Transverse colon (tissue), 4 donors: ENCODE data around the gene SLC17A7. TPM values are rescaled to one million over a fixed set of nuclear protein-coding genes. Genes with fewer than 3 reads are reported as not detected.
A peak's percentile ranks its signal among the peaks of the same experiment; 100 is the strongest.
"Not testable (repeated sequence)": the region's sequence is repeated elsewhere in the genome, so short reads cannot be mapped to it uniquely, and the experiment has no call there.

ENCODE experiments used
- DNase-seq: peaks from one replicate; pipeline ENCODE4 v3.0.0-alpha.2; 2019
- H3K27ac ChIP-seq, 4 donors: fragments of 200-600 bp; sonication (generic); 2 replicates each; pipeline ENCODE4 v1.5.1; 2016 to 2018; ENCODE audit warnings: inconsistent platforms in 4 of 4
- H3K27me3 ChIP-seq: fragments of 200-600 bp; sonication (generic); 2 replicates; pipeline ENCODE4 v1.5.1; 2017; ENCODE audit warnings: inconsistent platforms
- H3K36me3 ChIP-seq, 4 donors: fragments of 200-600 bp; sonication (generic); 2 replicates each; pipeline ENCODE4 v1.5.1; 2017 to 2019; ENCODE audit warnings: inconsistent platforms in 4 of 4
- H3K4me1 ChIP-seq, 4 donors: fragments of 200-600 bp; sonication (generic); 2 replicates each; pipeline ENCODE4 v1.5.1; 2017 to 2020; ENCODE audit warnings: inconsistent platforms in 4 of 4
- H3K4me3 ChIP-seq, 4 donors: fragments of 200-600 bp; sonication (generic); 1 replicate in 1 of 4; 2 replicates in 3 of 4; pipeline versions ENCODE4 v1.5.1 to v1.6.1; 2017 to 2019; ENCODE audit warnings: inconsistent platforms in 4 of 4
- H3K9me3 ChIP-seq, 2 donors: fragments of 200-600 bp; sonication (generic); 2 replicates each; pipeline ENCODE4 v1.5.1; 2017 to 2019; ENCODE audit warnings: inconsistent platforms in 2 of 2
- EP300 ChIP-seq: sonication (generic); formaldehyde crosslinking; IDR thresholded peaks from one replicate; pipeline ENCODE4 v1.6.1; 2017; ENCODE audit warnings: antibody characterized with exemption, low read depth
- POLR2A ChIP-seq: fragments of 450-650 bp; IDR thresholded peaks from one replicate; pipeline ENCODE4 v1.6.1; 2016; ENCODE audit warnings: antibody characterized with exemption, mild to moderate bottlenecking, moderate library complexity
- POLR2AphosphoS5 ChIP-seq, 3 donors: sonication (generic); formaldehyde crosslinking; IDR thresholded peaks; one replicate each; pipeline ENCODE4 v1.6.1; 2016; ENCODE audit warnings: antibody characterized with exemption in 3 of 3
- WGBS, 2 donors: methylation state at CpG; one replicate each; pipeline ENCODE4 v1.1.5; 2018; ENCODE audit warnings: low coverage in 1 of 2; 5-methylcytosine and 5-hydroxymethylcytosine counted together
- in situ Hi-C, 4 donors: fragments of 200-750 bp; cut with MboI; loops; one replicate each; pipeline versions ENCODE4 v1.15.0 to v1.15.1; 2017; ENCODE audit warnings: low sequenced_read_pairs in 3 of 4, low pct_ligation_motif_present in 1 of 4, low pct_unique_long_range_greater_than_20kb in 1 of 4
- intact Hi-C: fragments of 100-400 bp; cut with DNase I; formaldehyde crosslinking; loops from one replicate; pipeline ENCODE4 v1.15.1; 2023; ENCODE audit warnings: low total_unique reads
- total RNA-seq, 4 donors: library from RNA; depleted of rRNA; stranded (reverse); fragments of >200 nt; gene quantifications; one replicate each; pipeline ENCODE4 v1.1.0, GENCODE V29; 2016
- TF ChIP-seq, protein P1 (sequence below), 5 experiments: fragments of 200-600 bp in 3 of 5; fragments of 450-650 bp in 2 of 5; sonication (generic) in 3 of 5; IDR thresholded peaks; 1 replicate in 2 of 5; 2 replicates in 3 of 5; pipeline ENCODE4 v1.5.1; 2016 to 2017; ENCODE audit warnings: antibody characterized with exemption in 5 of 5, inconsistent platforms in 3 of 5, mild to moderate bottlenecking in 2 of 5, moderate library complexity in 1 of 5

Gene SLC17A7
- total RNA-seq, 4 donors from 2014 or later: 0.55 to 1.1 TPM; not detected in 2

GRCh38 chr19:49447485-49448431 is 6.4 kb upstream of the SLC17A7 start:
- no peak for DNase-seq
- no peaks in the 10 kb centered on the region for H3K9me3 ChIP-seq
- H3K4me1 ChIP-seq: peaks cover 4 to 35% (median 9%) of the 10 kb centered on the region in 4 donors
- TF ChIP-seq POLR2AphosphoS5 (IDR thresholded peaks at IDR 0.05): no peak
- TF ChIP-seq, protein P1, sequence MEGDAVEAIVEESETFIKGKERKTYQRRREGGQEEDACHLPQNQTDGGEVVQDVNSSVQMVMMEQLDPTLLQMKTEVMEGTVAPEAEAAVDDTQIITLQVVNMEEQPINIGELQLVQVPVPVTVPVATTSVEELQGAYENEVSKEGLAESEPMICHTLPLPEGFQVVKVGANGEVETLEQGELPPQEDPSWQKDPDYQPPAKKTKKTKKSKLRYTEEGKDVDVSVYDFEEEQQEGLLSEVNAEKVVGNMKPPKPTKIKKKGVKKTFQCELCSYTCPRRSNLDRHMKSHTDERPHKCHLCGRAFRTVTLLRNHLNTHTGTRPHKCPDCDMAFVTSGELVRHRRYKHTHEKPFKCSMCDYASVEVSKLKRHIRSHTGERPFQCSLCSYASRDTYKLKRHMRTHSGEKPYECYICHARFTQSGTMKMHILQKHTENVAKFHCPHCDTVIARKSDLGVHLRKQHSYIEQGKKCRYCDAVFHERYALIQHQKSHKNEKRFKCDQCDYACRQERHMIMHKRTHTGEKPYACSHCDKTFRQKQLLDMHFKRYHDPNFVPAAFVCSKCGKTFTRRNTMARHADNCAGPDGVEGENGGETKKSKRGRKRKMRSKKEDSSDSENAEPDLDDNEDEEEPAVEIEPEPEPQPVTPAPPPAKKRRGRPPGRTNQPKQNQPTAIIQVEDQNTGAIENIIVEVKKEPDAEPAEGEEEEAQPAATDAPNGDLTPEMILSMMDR (IDR thresholded peaks at IDR 0.05): no peak
- TF ChIP-seq EP300: no peak
- no peak for TF ChIP-seq POLR2A
- no peak overlapping the region for H3K4me3 ChIP-seq
- no peak overlapping the region for H3K27ac ChIP-seq
- intact Hi-C loops (loop anchor here (10.0 kb wide), 1 partner anchor 223 kb away; no protein-coding TSS in a partner anchor), in situ Hi-C loops (loop anchor here in 1 of 4 donors (10.0 kb wide), 1 partner anchor 53 kb away; no protein-coding TSS in a partner anchor)
- peaks cover 0 to 13% (median 2%) of the 10 kb centered on the region in 4 donors for H3K36me3 ChIP-seq
- 67 to 80% methylated on average over 3 to 31 of the region's 32 CpGs for WGBS, 2 donors
- H3K27me3 ChIP-seq: peaks cover under 1% of the 10 kb centered on the region

GRCh38 chr19:49445997-49446396 is 4.7 kb upstream of the SLC17A7 start:
- Histone ChIP-seq H3K4me1 (peaks cover 4 to 41% (median 12%) of the 10 kb centered on the region in 4 donors), H3K27me3 (peaks cover 18% of the 10 kb centered on the region), H3K4me3 (no peak overlapping the region), H3K36me3 (peaks cover 0 to 13% (median 2%) of the 10 kb centered on the region in 4 donors), H3K9me3 (no peaks in the 10 kb centered on the region), H3K27ac (no peak overlapping the region)
- 33 to 58% methylated on average over 1 to 3 of the region's 3 CpGs for WGBS, 2 donors
- in situ Hi-C loops (loop anchor here in 1 of 4 donors (10.0 kb wide), 1 partner anchor 51 kb away; no protein-coding TSS in a partner anchor), intact Hi-C loops (loop anchor here (10.0 kb wide), 1 partner anchor 221 kb away; no protein-coding TSS in a partner anchor)
- TF ChIP-seq, protein P1 (IDR thresholded peaks at IDR 0.05): no peak
- no peak for TF ChIP-seq POLR2A
- TF ChIP-seq POLR2AphosphoS5 (IDR thresholded peaks at IDR 0.05): no peak
- no peak for TF ChIP-seq EP300
- DNase-seq: no peak

DNA sequence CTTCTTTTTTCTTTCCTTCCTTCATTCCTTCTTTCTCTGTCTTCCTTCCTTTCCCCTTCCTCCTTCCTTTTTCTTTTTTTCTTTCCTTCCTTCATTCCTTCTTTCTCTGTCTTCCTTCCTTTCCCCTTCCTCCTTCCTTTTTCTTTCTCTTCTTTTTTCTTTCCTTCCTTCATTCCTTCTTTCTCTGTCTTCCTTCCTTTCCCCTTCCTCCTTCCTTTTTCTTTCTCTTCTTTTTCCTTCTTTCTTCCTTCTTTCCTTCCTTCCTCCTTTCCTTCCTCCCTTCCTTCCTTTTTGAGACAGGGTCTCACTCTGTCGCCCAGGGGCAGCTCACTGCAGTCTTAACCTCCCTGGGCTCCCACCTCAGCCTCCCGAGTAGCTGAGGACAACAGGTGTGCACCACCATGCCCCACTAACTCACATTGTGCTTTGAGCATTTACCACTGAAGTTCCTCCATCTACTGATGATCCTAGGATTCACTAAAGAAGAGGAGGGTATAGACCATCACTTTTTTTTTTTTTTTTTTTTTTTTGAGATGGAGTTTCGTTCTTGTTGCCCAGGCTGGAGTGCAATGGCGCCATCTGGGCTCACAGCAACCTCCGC is 2.9 kb upstream of the SLC17A7 start:
- H3K4me1 ChIP-seq: peaks cover 0 to 32% (median 4%) of the 10 kb centered on the region in 4 donors
- not testable (repeated sequence) for H3K36me3 ChIP-seq, DNase-seq, H3K9me3 ChIP-seq
- peak overlapping the region in 1 of 4 donors; percentile 64 for H3K4me3 ChIP-seq
- in situ Hi-C loops (loop anchor here in 2 of 4 donors (5.0 to 10.0 kb wide), 2 partner anchors 49 to 52 kb away; no protein-coding TSS in a partner anchor), intact Hi-C loops (loop anchor here (5.0 to 10.0 kb wide), 2 partner anchors 52 to 219 kb away; no protein-coding TSS in a partner anchor)
- H3K27me3 ChIP-seq: peaks cover 36% of the 10 kb centered on the region
- 47% methylated on average over 5 of the region's 5 CpGs; no CpG with 5 or more reads in 1 of the 2 donors for WGBS, 2 donors
- peak overlapping the region in 2 of 4 donors; percentile 76 to 83 for H3K27ac ChIP-seq

DNA sequence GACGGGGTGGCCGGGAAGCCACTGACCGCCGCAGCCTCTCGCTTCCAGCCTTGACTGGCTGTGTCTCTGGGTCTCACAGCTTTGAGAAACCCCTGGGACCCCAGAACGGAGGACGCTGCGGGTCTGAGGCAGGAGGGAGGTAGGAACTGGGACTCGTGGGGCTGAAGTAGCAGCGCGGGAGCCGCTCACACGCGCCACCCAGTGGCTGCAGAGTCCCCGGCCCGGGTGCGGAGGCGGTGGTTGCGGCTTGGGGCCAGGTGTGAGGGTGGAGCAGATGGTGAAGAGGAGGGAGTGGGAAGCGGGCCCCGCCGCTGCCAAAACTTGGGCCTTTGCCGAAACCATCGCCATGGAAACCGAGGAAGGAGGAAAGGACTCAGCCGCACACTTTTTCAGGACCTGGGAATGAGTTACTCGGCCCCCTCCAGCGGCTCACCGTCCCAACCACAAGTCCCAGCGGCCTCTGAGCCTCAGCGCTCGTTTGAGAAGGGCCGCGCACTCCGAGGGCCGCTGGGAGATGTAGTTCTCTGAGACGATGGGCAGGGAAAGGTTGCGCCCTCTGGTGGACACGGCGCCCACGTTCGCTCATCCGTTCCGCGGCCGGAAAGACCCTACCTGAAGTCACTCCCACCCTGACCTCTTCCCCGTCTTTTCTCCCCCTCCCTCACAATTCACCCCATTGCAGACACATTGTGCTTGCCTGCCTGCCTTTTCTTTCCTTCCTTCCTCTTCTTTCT is 2.2 kb upstream of the SLC17A7 start:
- 0% methylated on average over 17 to 27 of the region's 47 CpGs for WGBS, 2 donors
- peak overlapping the region; percentile 51 to 64 (median 54) for H3K4me3 ChIP-seq
- intact Hi-C loops (loop anchor here (2.0 to 10.0 kb wide), 3 partner anchors 51 to 219 kb away; no protein-coding TSS in a partner anchor), in situ Hi-C loops (loop anchor here in 2 of 4 donors (5.0 to 10.0 kb wide), 2 partner anchors 49 to 51 kb away; no protein-coding TSS in a partner anchor)
- peaks cover 43% of the 10 kb centered on the region for H3K27me3 ChIP-seq
- DNase-seq: peak; percentile 95
- H3K4me1 ChIP-seq: peaks cover 0 to 32% (median 4%) of the 10 kb centered on the region in 4 donors
- peaks cover 0 to 3% (median 0%) of the 10 kb centered on the region in 4 donors for H3K36me3 ChIP-seq
- H3K27ac ChIP-seq: peak overlapping the region; percentile 76 to 84 (median 82)
- H3K9me3 ChIP-seq: no peaks in the 10 kb centered on the region
- no peak for TF ChIP-seq EP300
- TF ChIP-seq, protein P1 (IDR thresholded peaks at IDR 0.05): peak; percentile 74 to 96 (median 82)
- TF ChIP-seq POLR2A: peak; percentile 15
- TF ChIP-seq POLR2AphosphoS5 (IDR thresholded peaks at IDR 0.05): peak in 1 of 3 donors; percentile 6
